Kidney (tissue), 14 donors: Measurements from ENCODE around the gene LURAP1L. TPM values are rescaled to one million over a fixed set of nuclear protein-coding genes. Genes with fewer than 3 reads are reported as not detected.

ENCODE experiments used
- DNase-seq, 5 donors: peaks; one replicate each; pipeline ENCODE4 v3.0.0-alpha.2; 2013 to 2020
- FAIRE-seq: peaks from 2 replicates; lab custom pipeline; 2012; peaks lifted over from hg19 to GRCh38; lab: Jason Lieb, UNC
- H3K27ac ChIP-seq, 2 donors: one replicate each; pipeline ENCODE4 v1.7.0; 2013; ENCODE audit warnings: low read depth in 2 of 2, low read length in 2 of 2, inconsistent platforms in 1 of 2
- H3K27me3 ChIP-seq: one replicate; pipeline ENCODE4 v1.7.1; 2013; ENCODE audit warnings: low read length, inconsistent platforms; ENCODE audit not compliant: control insufficient read depth, insufficient read depth
- H3K36me3 ChIP-seq, 3 donors: one replicate each; pipeline versions ENCODE4 v1.7.0 to v1.7.1; 2013; ENCODE audit warnings: low read length in 3 of 3, control low read depth in 1 of 3, inconsistent platforms in 1 of 3; ENCODE audit not compliant: insufficient read depth in 3 of 3, control insufficient read depth in 2 of 3
- H3K4me1 ChIP-seq, 3 donors: one replicate each; pipeline versions ENCODE4 v1.7.0 to v1.7.1; 2013; ENCODE audit warnings: low read length in 3 of 3, inconsistent platforms in 1 of 3, low read depth in 1 of 3; ENCODE audit not compliant: control insufficient read depth in 2 of 3, insufficient read depth in 2 of 3
- H3K4me3 ChIP-seq, 3 donors: one replicate each; pipeline versions ENCODE4 v1.7.0 to v1.8.1; 2013; ENCODE audit warnings: low read length in 3 of 3, control low read depth in 1 of 3, inconsistent platforms in 1 of 3
- H3K9ac ChIP-seq, 3 donors: one replicate each; pipeline versions ENCODE4 v1.7.0 to v1.7.1; 2013; ENCODE audit warnings: low read length in 3 of 3, control low read depth in 1 of 3, inconsistent platforms in 1 of 3
- H3K9me3 ChIP-seq, 3 donors: one replicate each; pipeline versions ENCODE4 v1.7.0 to v1.7.1; 2013; ENCODE audit warnings: low read length in 3 of 3, control low read depth in 1 of 3, inconsistent platforms in 1 of 3; ENCODE audit not compliant: control insufficient read depth in 2 of 3, insufficient read depth in 1 of 3
- CTCF ChIP-seq: IDR thresholded peaks from 3 replicates; pipeline ENCODE4 v1.5.1; 2012; ENCODE audit warnings: mild to moderate bottlenecking, moderate library complexity, borderline replicate concordance; ENCODE audit not compliant: insufficient read depth; ENCODE audit errors: extremely low read depth
- intact Hi-C: fragments of 100-400 bp; cut with DNase I; formaldehyde crosslinking; loops from one replicate; pipeline ENCODE4 v1.11.1; 2022
- polyA plus RNA-seq: library from polyadenylated mRNA; stranded (reverse); fragments of 350-450 nt; fragmentation: Illumina TruSeq; extraction: RNeasy Lipid Tissue Mini Kit (QIAGEN cat#74804); gene quantifications from one replicate; pipeline ENCODE4 v1.2.3, GENCODE V29; 2014; ENCODE audit warnings: low read depth, low replicate concordance; ENCODE audit not compliant: insufficient read depth
- total RNA-seq: library from RNA; stranded (reverse); fragmentation: NEBNext Ultra II Directional; extraction: Animal tissue kit (Norgen Biotek cat#: 25700); gene quantifications from one replicate; pipeline ENCODE4 v1.2.1, GENCODE V29; 2021
- donor health status: control.
- donor health status: control.
- donor health status: control.
- donor health status: control.
- donor health status: control.
- donor health status: DM: yes; HTN: yes; CAD: no.
- donor health status: Normal renal cell carcinoma (clear cell type).

Gene LURAP1L
- total and polyA plus RNA-seq, 2 donors from 2014 or later, result 3.8 to 11.1 TPM

DNA sequence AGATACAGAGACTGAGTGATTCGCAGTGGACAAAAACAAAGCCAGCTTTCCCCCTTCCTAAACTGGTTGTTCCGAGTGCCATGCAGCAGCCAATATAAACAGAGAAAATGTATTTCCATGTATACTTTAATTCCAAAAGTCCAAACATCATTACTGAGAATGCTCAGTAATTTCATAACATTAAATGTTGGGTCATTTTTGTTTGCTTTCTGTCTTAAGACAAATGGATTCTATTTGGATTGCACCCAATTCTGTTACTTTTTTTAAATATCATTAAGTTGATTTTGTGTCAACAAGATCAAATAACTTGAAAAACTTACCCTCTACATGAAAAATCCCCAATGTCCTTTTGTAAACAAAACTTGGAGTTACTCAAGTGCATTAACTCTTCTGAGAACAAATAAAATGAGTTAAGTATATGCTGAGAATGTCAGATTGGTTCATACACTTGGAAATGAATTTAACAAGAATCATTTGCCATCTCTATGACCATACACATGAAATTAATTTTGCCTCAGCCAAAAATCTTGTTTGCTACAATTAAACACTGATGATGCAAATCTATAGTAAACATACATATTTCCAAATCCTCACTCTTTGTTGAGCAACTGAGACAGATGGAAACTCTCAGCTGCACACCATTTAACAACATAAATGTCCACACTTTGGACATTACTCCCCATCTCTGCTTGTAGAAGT, 19.4 kb downstream of the LURAP1L start:
- intact Hi-C loops, result no loop called here
- FAIRE-seq (no peak), DNase-seq (peak in 2 of 5 donors; percentile 54 to 78)
- Histone ChIP-seq H3K36me3 (no peaks in the 10 kb centered on the region), H3K4me3 (no peak overlapping the region), H3K27me3 (no peaks in the 10 kb centered on the region), H3K27ac (no peak overlapping the region), H3K4me1 (peaks cover 0 to 3% (median 0%) of the 10 kb centered on the region in 3 donors), H3K9ac (no peak overlapping the region), H3K9me3 (no peaks in the 10 kb centered on the region)
- no peak for TF ChIP-seq CTCF

DNA sequence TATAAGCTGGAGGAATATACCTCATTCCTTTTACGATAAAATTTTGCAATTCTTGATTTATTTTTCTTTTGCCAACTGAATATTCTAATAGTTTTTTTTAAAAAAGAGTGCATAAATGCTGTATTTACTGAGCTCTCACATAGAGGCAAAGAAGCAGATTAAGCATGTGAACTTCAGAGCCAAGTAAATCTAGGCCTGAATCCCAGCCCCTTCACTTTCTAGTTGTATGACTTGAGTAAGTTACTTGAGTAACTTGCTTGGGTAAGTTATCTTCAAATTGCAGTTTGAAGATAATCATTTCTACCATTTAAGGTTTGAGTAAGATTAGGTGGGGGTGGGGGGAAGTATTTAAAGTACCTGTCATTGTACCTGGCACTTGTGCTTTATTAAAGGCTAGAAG, 21.8 kb downstream of the LURAP1L start:
- TF ChIP-seq CTCF, result no peak
- Histone ChIP-seq H3K27me3 (no peaks in the 10 kb centered on the region), H3K9ac (no peak overlapping the region), H3K9me3 (no peaks in the 10 kb centered on the region), H3K27ac (no peak overlapping the region), H3K4me1 (peaks cover 0 to 3% (median 0%) of the 10 kb centered on the region in 3 donors), H3K4me3 (no peak overlapping the region), H3K36me3 (no peaks in the 10 kb centered on the region)
- DNase-seq, result no peak
- intact Hi-C loops, result no loop called here
- no peak for FAIRE-seq

- Histone ChIP-seq H3K4me3 (no peak overlapping the region), H3K36me3 (no peaks in the 10 kb centered on the region), H3K9ac (no peak overlapping the region), H3K9me3 (no peaks in the 10 kb centered on the region), H3K4me1 (peaks cover 0 to 3% (median 0%) of the 10 kb centered on the region in 3 donors), H3K27ac (no peak overlapping the region), H3K27me3 (no peaks in the 10 kb centered on the region)
- no peak for DNase-seq
- intact Hi-C loops, result no loop called here
- TF ChIP-seq CTCF, result no peak
- no peak for FAIRE-seq
Observed at GRCh38 chr9:12797037-12797436, 22.2 kb downstream of the LURAP1L start.
